Stimulated activated CD4-positive, alpha-beta T cell treated with anti-CD3 and anti-CD28 coated beads, Interleukin-15, amount 100 ng/mL, for 1 hour (primary cell): ENCODE measurements around the gene PSG2.
"Not testable (repeated sequence)": the region's sequence is repeated elsewhere in the genome, so short reads cannot be mapped to it uniquely, and the experiment has no call there.

ENCODE experiments used
- DNase-seq, 2 donors: peaks; one replicate each; pipeline ENCODE4 v3.0.0-alpha.2; 2020; ENCODE audit warnings: low read depth in 1 of 2, low spot score in 1 of 2

The PSG2 gene

GRCh38 chr19:43078311-43078710 is 4.2 kb downstream of the PSG2 start:
- DNase-seq = no peak

- not testable (repeated sequence) for DNase-seq
These were observed 4.6 kb downstream of the PSG2 start for GRCh38 chr19:43077881-43078280.

GRCh38 chr19:43062418-43062817 is 20.1 kb downstream of the PSG2 start:
- not testable (repeated sequence) for DNase-seq

GRCh38 chr19:43061326-43061725 is 21.2 kb downstream of the PSG2 start:
- not testable (repeated sequence) for DNase-seq

DNA sequence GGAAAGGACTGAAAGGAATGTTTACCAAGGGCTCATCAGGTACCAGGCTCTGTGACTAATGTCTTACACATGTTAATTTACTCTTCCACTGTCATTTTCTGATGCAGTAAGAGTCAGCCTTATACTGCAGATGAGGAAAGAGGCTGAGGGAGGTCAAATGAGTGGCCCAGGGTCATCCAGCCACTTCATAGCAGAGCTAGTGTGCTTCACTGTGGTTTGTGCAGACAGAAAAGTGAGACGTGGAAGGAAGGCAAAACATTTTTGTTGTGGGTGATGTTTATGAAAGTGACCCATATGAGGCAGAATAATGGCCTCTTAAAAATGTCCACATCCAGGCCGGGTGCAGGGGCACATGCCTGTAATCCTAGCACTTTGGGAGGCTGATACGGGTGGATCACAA is 22.2 kb downstream of the PSG2 start:
- DNase-seq = not testable (repeated sequence)

GRCh38 chr19:43059482-43059881 is 23.0 kb downstream of the PSG2 start:
- not testable (repeated sequence) for DNase-seq

GRCh38 chr19:43058440-43058839 is 24.1 kb downstream of the PSG2 start:
- not testable (repeated sequence) for DNase-seq

DNA sequence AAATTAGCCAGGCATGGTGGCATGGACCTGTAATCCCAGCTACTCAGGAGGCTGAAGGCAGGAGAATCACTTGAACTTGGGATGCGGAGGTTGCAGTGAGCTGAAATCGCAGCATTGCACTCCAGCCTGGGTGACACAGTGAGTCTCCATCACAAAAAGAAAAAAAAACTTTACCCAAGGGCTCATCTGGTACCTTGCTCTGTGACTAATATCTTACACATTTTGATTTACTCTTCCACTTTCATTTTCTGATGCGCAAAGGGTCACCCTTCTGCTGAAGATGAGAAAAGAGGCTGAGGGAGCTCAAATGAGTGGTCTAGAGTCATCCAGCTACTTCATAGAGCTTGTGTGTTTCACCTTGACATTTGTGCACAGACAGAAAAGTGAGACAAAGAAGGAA is 34.5 kb downstream of the PSG2 start:
- not testable (repeated sequence) for DNase-seq

- DNase-seq = not testable (repeated sequence)
These were observed 35.9 kb downstream of the PSG2 start for GRCh38 chr19:43046578-43046977.

- not testable (repeated sequence) for DNase-seq
These were observed 38.9 kb downstream of the PSG2 start for GRCh38 chr19:43043492-43044180.

GRCh38 chr19:43031645-43032044 is 50.9 kb downstream of the PSG2 start:
- DNase-seq = not testable (repeated sequence)

DNA sequence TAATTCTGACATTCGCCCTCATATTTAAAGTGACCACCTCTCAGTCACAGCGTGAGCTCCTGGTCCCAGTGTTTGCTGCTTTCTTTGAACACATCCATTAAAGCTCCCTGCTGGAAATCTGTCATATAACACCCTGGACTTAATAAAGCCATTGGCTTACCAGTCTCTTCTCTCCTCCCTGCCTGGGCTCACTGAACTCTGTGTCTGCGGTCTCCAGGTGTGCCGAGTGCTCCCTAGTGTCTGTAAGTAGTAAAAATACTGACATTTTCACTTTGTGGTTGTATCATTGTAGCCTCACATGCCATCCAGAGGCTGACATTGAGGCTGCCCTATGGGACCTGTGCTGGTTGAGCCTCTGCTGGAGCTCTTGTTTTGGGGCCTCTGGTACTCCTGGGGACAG is 53.6 kb downstream of the PSG2 start:
- DNase-seq = no peak

GRCh38 chr19:43027985-43028384 is 54.5 kb downstream of the PSG2 start:
- DNase-seq = not testable (repeated sequence)

- not testable (repeated sequence) for DNase-seq
These were observed 55.4 kb downstream of the PSG2 start for GRCh38 chr19:43027061-43027460.

GRCh38 chr19:43026369-43026768 is 56.1 kb downstream of the PSG2 start, which contains the start of gene PSG11:
Gene PSG11 (minus strand): TSS chr19:43026469. CDS start chr19:43026372, 97 bp downstream.
- DNase-seq = not testable (repeated sequence)

GRCh38 chr19:43022098-43022497 is 60.4 kb downstream of the PSG2 start:
- not testable (repeated sequence) for DNase-seq

- DNase-seq = not testable (repeated sequence)
These were observed 60.9 kb downstream of the PSG2 start for GRCh38 chr19:43021629-43022028.

DNA sequence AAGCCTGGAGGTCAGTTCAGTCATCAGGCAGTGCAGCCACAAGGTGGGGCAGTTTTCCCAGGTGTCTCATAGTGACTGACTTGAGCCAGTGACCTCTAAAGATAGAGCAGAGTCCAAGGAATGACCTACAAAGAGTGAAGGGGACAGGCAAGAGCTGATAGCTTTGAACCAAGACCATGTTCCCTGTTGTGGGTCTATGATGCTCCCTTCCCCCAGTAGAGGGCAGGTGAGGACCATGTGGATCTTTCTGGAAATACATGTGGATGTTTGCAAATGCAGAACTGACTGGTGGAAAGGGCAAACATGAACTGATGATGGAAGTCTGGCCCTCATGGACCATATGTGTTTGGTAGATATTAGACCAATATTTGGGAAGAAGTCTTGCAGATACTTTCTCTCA is 62.9 kb downstream of the PSG2 start:
- not testable (repeated sequence) for DNase-seq
